PC-9 (cell line): ENCODE data around the gene TMEM108.

Source experiments
- EZH2 ChIP-seq: fragments of 200-600 bp; sonication (generic); IDR thresholded peaks from 2 replicates; pipeline ENCODE4 v1.8.0; 2017; ENCODE audit warnings: antibody characterized with exemption, low read depth
- TF ChIP-seq, protein P1 (sequence below): fragments of 200-600 bp; sonication (generic); conservative IDR thresholded peaks from 2 replicates; pipeline ENCODE4 v1.6.1; 2017; ENCODE audit warnings: mixed run types, antibody characterized with exemption, mild to moderate bottlenecking, moderate library complexity

- TF ChIP-seq, protein P1, sequence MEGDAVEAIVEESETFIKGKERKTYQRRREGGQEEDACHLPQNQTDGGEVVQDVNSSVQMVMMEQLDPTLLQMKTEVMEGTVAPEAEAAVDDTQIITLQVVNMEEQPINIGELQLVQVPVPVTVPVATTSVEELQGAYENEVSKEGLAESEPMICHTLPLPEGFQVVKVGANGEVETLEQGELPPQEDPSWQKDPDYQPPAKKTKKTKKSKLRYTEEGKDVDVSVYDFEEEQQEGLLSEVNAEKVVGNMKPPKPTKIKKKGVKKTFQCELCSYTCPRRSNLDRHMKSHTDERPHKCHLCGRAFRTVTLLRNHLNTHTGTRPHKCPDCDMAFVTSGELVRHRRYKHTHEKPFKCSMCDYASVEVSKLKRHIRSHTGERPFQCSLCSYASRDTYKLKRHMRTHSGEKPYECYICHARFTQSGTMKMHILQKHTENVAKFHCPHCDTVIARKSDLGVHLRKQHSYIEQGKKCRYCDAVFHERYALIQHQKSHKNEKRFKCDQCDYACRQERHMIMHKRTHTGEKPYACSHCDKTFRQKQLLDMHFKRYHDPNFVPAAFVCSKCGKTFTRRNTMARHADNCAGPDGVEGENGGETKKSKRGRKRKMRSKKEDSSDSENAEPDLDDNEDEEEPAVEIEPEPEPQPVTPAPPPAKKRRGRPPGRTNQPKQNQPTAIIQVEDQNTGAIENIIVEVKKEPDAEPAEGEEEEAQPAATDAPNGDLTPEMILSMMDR: no peak
- TF ChIP-seq EZH2: no peak
These were observed 129.8 kb downstream of the TMEM108 start for GRCh38 chr3:133168025-133168401.
